Cardiac muscle cell (in vitro differentiated cells and primary cell): Measurements from ENCODE around the gene GPR39. TPM values are rescaled to one million over a fixed set of nuclear protein-coding genes. Genes with fewer than 3 reads are reported as not detected.

Experiments used
- DNase-seq, 2 donors: peaks; one replicate each; pipeline versions ENCODE4 v3.0.0 to v3.0.0-alpha.2; 2010 to 2017; ENCODE audit warnings: low read depth in 1 of 2, low spot score in 1 of 2
- H3K27ac ChIP-seq: fragments of 200-600 bp; sonication (generic); 2 replicates; pipeline ENCODE4 v1.5.1; 2016
- H3K27me3 ChIP-seq: fragments of 200-600 bp; sonication (generic); 2 replicates; pipeline ENCODE4 v1.6.0; 2016; ENCODE audit warnings: control low read depth
- H3K36me3 ChIP-seq: fragments of 200-600 bp; sonication (generic); 2 replicates; pipeline ENCODE4 v1.5.1; 2016; ENCODE audit warnings: control low read depth
- H3K4me1 ChIP-seq: fragments of 200-600 bp; sonication (generic); 2 replicates; pipeline ENCODE4 v1.8.1; 2017; ENCODE audit warnings: low read depth, mild to moderate bottlenecking, mixed run types
- H3K4me3 ChIP-seq: fragments of 200-600 bp; sonication (generic); 2 replicates; pipeline ENCODE4 v1.5.1; 2016; ENCODE audit warnings: mild to moderate bottlenecking
- H3K9me3 ChIP-seq: fragments of 200-600 bp; sonication (generic); 2 replicates; pipeline ENCODE4 v1.5.1; 2017; ENCODE audit warnings: low read depth, mild to moderate bottlenecking, control low read depth
- polyA plus RNA-seq: library from polyadenylated mRNA; unstranded; fragments of >200 nt; fragmentation: Nextera tagmentation; extraction: Ambion mirVana; gene quantifications from 2 replicates; pipeline ENCODE4 v1.2.1, GENCODE V29; 2016
- total RNA-seq: library from RNA; depleted of rRNA; stranded (reverse); fragments of >200 nt; gene quantifications from 2 replicates; pipeline ENCODE4 v1.2.3, GENCODE V29; 2016
- TF ChIP-seq, protein P1 (sequence below): IDR thresholded peaks from 2 replicates; pipeline ENCODE4 v1.5.1; 2012; ENCODE audit warnings: low read depth, mild to moderate bottlenecking, low read length

Gene GPR39
- total and polyA plus RNA-seq, 2 experiments from 2014 or later = 4.0 to 10.9 TPM

DNA sequence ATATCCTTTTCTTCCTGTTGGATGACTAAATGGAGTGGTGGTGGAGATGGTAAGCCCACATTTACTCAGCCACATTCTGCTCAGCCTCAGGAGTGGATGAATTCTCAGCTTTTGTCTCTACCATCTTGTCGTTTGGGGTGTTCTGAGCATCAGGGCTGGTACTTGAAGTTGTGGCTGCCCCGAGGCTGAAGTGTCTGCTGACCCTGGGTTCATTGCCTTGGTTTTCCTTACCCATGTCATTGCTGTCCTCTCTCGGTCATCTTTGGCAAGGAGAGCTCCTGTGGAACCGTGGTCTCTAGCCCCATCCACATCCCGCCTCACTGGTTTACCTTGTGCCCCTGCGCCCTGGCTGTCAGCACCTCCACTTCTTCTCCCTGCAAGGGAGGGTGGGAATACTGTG, 71.9 kb downstream of the GPR39 start:
- Histone ChIP-seq H3K4me3 (no peak overlapping the region), H3K27ac (no peak overlapping the region), H3K9me3 (no peaks in the 10 kb centered on the region), H3K36me3 (no peaks in the 10 kb centered on the region), H3K4me1 (no peaks in the 10 kb centered on the region), H3K27me3 (no peaks in the 10 kb centered on the region)
- DNase-seq = no peak
- TF ChIP-seq, protein P1, sequence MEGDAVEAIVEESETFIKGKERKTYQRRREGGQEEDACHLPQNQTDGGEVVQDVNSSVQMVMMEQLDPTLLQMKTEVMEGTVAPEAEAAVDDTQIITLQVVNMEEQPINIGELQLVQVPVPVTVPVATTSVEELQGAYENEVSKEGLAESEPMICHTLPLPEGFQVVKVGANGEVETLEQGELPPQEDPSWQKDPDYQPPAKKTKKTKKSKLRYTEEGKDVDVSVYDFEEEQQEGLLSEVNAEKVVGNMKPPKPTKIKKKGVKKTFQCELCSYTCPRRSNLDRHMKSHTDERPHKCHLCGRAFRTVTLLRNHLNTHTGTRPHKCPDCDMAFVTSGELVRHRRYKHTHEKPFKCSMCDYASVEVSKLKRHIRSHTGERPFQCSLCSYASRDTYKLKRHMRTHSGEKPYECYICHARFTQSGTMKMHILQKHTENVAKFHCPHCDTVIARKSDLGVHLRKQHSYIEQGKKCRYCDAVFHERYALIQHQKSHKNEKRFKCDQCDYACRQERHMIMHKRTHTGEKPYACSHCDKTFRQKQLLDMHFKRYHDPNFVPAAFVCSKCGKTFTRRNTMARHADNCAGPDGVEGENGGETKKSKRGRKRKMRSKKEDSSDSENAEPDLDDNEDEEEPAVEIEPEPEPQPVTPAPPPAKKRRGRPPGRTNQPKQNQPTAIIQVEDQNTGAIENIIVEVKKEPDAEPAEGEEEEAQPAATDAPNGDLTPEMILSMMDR = no peak

DNA sequence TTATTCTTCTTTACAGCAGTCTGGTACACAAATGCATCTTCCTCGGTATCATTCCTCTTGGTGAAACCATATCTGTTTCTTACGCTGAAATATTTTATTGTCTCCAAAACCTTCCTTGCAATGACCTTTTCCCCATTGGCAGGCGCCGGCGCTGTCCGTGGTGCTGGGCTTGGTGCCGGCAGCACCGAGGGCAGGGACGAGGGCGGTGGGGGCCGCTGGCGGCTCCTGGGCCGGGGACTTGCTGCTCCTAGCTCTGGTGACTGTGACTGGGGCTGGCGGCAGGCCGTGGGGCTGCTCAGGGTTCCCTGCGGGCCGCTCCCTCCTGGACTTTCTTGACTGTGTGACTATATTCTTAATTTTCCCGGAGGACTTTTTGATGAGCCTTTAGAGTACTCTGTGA, 72.5 kb downstream of the GPR39 start:
- no peaks in the 10 kb centered on the region for H3K4me1 ChIP-seq
- H3K36me3 ChIP-seq = no peaks in the 10 kb centered on the region
- DNase-seq = peak; percentile 2 to 86
- H3K9me3 ChIP-seq = no peaks in the 10 kb centered on the region
- H3K27ac ChIP-seq = no peak overlapping the region
- H3K27me3 ChIP-seq = no peaks in the 10 kb centered on the region
- no peak overlapping the region for H3K4me3 ChIP-seq
- TF ChIP-seq, protein P1 = no peak

DNA sequence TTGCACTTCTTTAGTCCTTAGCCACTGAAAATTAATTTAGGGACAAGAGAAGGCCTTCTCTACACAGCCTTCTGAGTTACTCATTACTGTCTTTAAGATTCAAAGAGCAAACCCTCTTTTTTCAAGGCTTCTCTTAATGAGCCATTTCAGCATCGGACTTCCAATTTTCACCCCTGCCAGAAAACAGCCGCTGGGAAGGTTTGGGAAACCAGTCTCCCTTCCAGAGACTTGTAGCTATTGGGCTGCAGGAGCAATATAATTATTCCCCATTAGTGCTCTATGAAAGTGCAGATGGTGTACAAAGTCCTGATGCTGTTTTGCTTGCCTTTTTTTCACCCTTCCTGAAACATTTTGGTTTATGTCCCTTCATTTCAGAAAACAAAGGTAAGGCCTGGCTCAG, 79.3 kb downstream of the GPR39 start:
- TF ChIP-seq, protein P1 = no peak
- no peaks in the 10 kb centered on the region for H3K27me3 ChIP-seq
- no peaks in the 10 kb centered on the region for H3K9me3 ChIP-seq
- DNase-seq = no peak
- no peak overlapping the region for H3K27ac ChIP-seq
- H3K4me3 ChIP-seq = no peak overlapping the region
- no peaks in the 10 kb centered on the region for H3K36me3 ChIP-seq
- no peaks in the 10 kb centered on the region for H3K4me1 ChIP-seq

DNA sequence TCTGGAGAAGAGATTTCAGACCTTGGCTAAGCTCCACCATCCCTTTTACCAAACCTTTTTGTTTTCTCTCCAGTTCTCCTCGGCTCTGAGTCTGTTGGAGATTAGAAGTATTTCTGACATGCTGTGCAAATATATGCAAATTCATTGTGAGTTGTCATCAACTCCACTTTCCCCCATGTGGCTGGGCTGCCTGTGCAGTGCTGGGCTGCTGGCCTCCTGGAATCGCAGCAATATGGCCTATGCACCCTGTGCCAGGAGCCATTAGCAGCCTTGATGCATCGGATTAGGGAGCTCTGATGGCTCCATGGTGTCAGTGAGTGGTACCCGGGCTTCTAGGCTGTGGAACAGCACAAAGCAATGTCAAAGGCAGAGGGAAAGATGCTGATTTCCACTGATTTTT, 80.0 kb downstream of the GPR39 start:
- DNase-seq = no peak
- Histone ChIP-seq H3K27ac (no peak overlapping the region), H3K4me1 (no peaks in the 10 kb centered on the region), H3K27me3 (no peaks in the 10 kb centered on the region), H3K4me3 (no peak overlapping the region), H3K9me3 (no peaks in the 10 kb centered on the region), H3K36me3 (no peaks in the 10 kb centered on the region)
- TF ChIP-seq, protein P1 = no peak

DNA sequence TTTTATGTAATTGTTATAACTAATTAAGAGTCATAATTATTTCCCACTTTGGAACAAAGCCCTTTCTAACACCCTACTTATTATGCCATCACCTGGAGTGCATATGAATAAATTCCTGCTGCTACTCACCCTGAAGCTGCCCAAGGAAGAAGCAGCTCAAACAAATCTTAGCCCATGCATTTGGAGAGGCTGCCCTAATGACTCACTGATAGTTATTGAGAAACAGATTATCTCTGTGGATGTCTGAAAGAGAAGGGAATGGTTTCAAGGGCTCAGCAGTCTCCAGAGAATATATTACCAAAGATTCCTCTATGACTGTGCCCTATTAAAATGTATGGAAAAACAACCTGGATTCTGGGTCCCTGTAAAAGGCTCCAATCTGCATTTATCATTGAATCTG, 81.0 kb downstream of the GPR39 start:
- H3K9me3 ChIP-seq = no peaks in the 10 kb centered on the region
- DNase-seq = no peak
- no peaks in the 10 kb centered on the region for H3K36me3 ChIP-seq
- no peaks in the 10 kb centered on the region for H3K4me1 ChIP-seq
- H3K27ac ChIP-seq = no peak overlapping the region
- no peaks in the 10 kb centered on the region for H3K27me3 ChIP-seq
- TF ChIP-seq, protein P1 = no peak
- no peak overlapping the region for H3K4me3 ChIP-seq

DNA sequence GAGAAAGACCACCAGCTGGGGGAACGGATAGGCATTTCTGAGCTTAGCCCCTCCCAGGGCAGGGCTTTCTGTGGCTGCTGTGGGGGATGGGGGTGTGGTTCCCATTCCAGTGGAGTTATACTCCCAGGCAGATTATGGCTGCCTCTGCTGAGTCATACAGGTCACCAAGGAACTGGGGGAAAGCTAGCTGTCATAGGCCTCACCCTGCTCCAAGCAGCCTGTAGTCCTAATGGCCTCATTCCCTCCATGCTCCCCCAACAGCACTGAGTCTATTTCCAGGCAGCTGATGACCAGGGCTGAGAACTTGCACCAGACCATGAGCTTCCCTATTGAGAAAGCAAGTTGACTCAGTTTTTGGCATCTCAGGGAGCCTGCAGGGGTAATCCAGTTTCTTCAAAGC, 87.1 kb downstream of the GPR39 start:
- no peaks in the 10 kb centered on the region for H3K27me3 ChIP-seq
- no peak for DNase-seq
- H3K27ac ChIP-seq = no peak overlapping the region
- no peak overlapping the region for H3K4me3 ChIP-seq
- H3K4me1 ChIP-seq = no peaks in the 10 kb centered on the region
- H3K9me3 ChIP-seq = no peaks in the 10 kb centered on the region
- no peaks in the 10 kb centered on the region for H3K36me3 ChIP-seq
- TF ChIP-seq, protein P1 = no peak
